Neural cell (in vitro differentiated cells): ENCODE measurements around the gene HIVEP3. TPM values are rescaled to one million over a fixed set of nuclear protein-coding genes. Genes with fewer than 3 reads are reported as not detected.

ENCODE experiments used
- H2AFZ ChIP-seq: fragments of 200-600, 300-800 bp; sonication (generic), shearing (Covaris generic); 2 replicates; pipeline ENCODE4 v1.6.0; 2014; ENCODE audit warnings: low read depth, mild to moderate bottlenecking, antibody characterized with exemption, low read length, moderate library complexity
- H3F3A ChIP-seq: fragments of 200-600 bp; shearing (Covaris generic); 2 replicates; pipeline ENCODE4 v1.6.1; 2016; ENCODE audit warnings: mild to moderate bottlenecking, moderate library complexity, mixed read lengths, antibody characterized with exemption, low read length; ENCODE audit not compliant: insufficient read depth, poor library complexity, severe bottlenecking
- H3K27ac ChIP-seq: fragments of 200-600, 300-800 bp; sonication (generic), shearing (Covaris generic); 2 replicates; pipeline ENCODE4 v1.5.1; 2014; ENCODE audit warnings: mild to moderate bottlenecking, low read length, moderate library complexity
- H3K27me3 ChIP-seq: fragments of 300-800, 200-600 bp; sonication (generic), shearing (Covaris generic); 2 replicates; pipeline ENCODE4 v1.6.0; 2014; ENCODE audit warnings: mild to moderate bottlenecking, low read depth, low read length, moderate library complexity; ENCODE audit not compliant: insufficient read depth
- H3K36me3 ChIP-seq: fragments of 300-800, 200-600 bp; sonication (generic), shearing (Covaris generic); 2 replicates; pipeline ENCODE4 v1.5.1; 2014; ENCODE audit warnings: mild to moderate bottlenecking, antibody characterized with exemption, low read length, moderate library complexity; ENCODE audit not compliant: insufficient read depth
- H3K4me2 ChIP-seq: fragments of 300-800, 200-600 bp; sonication (generic), shearing (Covaris generic); 2 replicates; pipeline ENCODE4 v1.6.0; 2014; ENCODE audit warnings: mild to moderate bottlenecking, low read length
- H3K4me3 ChIP-seq: fragments of 300-800, 200-600 bp; sonication (generic), shearing (Covaris generic); 2 replicates; pipeline ENCODE4 v1.5.1; 2014; ENCODE audit warnings: mild to moderate bottlenecking, low read length, moderate library complexity
- H3K79me2 ChIP-seq: fragments of 200-600 bp; shearing (Covaris generic); replicated peaks from 2 replicates; pipeline ENCODE4 v1.6.0; 2014; ENCODE audit warnings: mild to moderate bottlenecking, low read length, moderate library complexity; ENCODE audit not compliant: insufficient read depth
- H3K9ac ChIP-seq: fragments of 300-800, 200-600 bp; sonication (generic), shearing (Covaris generic); 2 replicates; pipeline ENCODE4 v1.6.1; 2016; ENCODE audit warnings: mild to moderate bottlenecking, low read length, mixed read lengths
- H3K9me2 ChIP-seq: fragments of 200-600 bp; shearing (Covaris generic); 2 replicates; pipeline ENCODE4 v1.6.1; 2016; ENCODE audit warnings: mild to moderate bottlenecking, low read length, mixed read lengths; ENCODE audit not compliant: insufficient read depth
- H3K9me3 ChIP-seq: fragments of 200-600, 300-800 bp; sonication (generic), shearing (Covaris generic); 2 replicates; pipeline ENCODE4 v1.6.1; 2016; ENCODE audit warnings: mild to moderate bottlenecking, mixed run types, low read length, moderate library complexity, mixed read lengths
- H4K20me1 ChIP-seq: fragments of 200-600 bp; shearing (Covaris generic); 2 replicates; pipeline ENCODE4 v1.6.1; 2016; ENCODE audit warnings: mild to moderate bottlenecking, mixed run types; ENCODE audit not compliant: insufficient read depth
- EP300 ChIP-seq: fragments of 450-650 bp; conservative IDR thresholded peaks from 2 replicates; pipeline ENCODE4 v1.6.1; 2014; ENCODE audit warnings: antibody characterized with exemption, mild to moderate bottlenecking, moderate library complexity; ENCODE audit not compliant: poor library complexity, severe bottlenecking
- EZH2 ChIP-seq: fragments of 200-600, 300-800 bp; shearing (Covaris generic), sonication (generic); IDR thresholded peaks from 2 replicates; pipeline ENCODE4 v1.6.1; 2014; ENCODE audit warnings: antibody characterized with exemption, low read length, borderline replicate concordance, mild to moderate bottlenecking; ENCODE audit not compliant: insufficient read depth, poor library complexity, severe bottlenecking
- MXI1 ChIP-seq: fragments of 450-650 bp; conservative IDR thresholded peaks from 2 replicates; pipeline ENCODE4 v1.6.1; 2014; ENCODE audit warnings: antibody characterized with exemption, mild to moderate bottlenecking; ENCODE audit not compliant: poor library complexity, severe bottlenecking
- POLR2AphosphoS5 ChIP-seq: IDR thresholded peaks from 2 replicates; pipeline ENCODE4 v1.6.1; 2012
- RAD21 ChIP-seq: fragments of 450-650 bp; conservative IDR thresholded peaks from 2 replicates; pipeline ENCODE4 v1.6.1; 2014; ENCODE audit warnings: antibody characterized with exemption, mild to moderate bottlenecking, moderate library complexity
- SMC3 ChIP-seq: fragments of 450-650 bp; conservative IDR thresholded peaks from 2 replicates; pipeline ENCODE4 v1.6.1; 2014; ENCODE audit warnings: antibody characterized with exemption, mild to moderate bottlenecking, moderate library complexity; ENCODE audit not compliant: poor library complexity
- TAF1 ChIP-seq: IDR thresholded peaks from 2 replicates; pipeline ENCODE4 v1.6.1; 2012; ENCODE audit warnings: low read depth
- polyA plus RNA-seq: library from polyadenylated mRNA; depleted of rRNA; stranded (reverse); fragments of >200 nt; gene quantifications from 2 replicates; pipeline ENCODE4 v1.2.3, GENCODE V29; 2014
- TF ChIP-seq, protein P1 (sequence below): IDR thresholded peaks from 2 replicates; pipeline ENCODE4 v1.6.1; 2012; ENCODE audit warnings: borderline replicate concordance
- TF ChIP-seq, protein P2 (sequence below): fragments of 450-650 bp; IDR thresholded peaks from 2 replicates; pipeline ENCODE4 v1.5.1; 2014; ENCODE audit warnings: antibody characterized with exemption, mild to moderate bottlenecking, moderate library complexity; ENCODE audit not compliant: poor library complexity, severe bottlenecking

The HIVEP3 gene
- polyA plus RNA-seq, 1 donor from 2014 or later, result 2.6 TPM

DNA sequence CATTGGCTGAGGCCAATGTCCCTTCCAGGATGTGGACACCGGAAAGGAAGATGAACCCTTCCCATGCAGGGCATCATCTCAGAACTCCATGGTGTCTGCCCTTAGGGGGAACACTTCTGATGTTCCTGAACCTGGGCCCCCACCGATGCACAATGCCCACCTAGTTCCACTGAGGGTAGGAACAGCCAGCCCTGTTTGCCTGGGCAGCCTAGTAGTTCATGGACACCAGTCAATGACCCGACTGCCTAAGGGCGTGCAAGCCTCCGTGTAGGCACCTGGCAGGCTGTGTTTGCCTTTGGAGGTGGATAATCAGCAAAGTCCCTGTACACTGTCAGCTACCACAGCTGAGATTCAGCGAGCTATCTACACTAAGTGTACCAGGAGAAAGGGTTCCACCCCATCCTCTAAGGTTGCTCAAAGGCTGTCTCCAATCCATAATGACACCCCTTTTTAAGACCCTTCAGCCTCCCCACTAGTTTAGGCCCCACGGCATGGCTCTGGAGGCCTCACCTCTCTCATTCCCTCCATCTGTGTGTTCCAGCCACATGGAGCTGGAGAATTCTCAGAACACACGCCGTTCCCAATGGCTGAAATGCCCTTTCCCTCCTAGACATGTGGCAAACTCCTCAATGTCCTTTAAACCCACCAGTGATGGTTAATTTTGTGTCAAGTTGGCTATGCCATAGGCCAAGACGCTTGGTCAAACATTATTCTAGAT lies 309.4 kb downstream of the HIVEP3 start:
- Histone ChIP-seq H3F3A (no peaks in the 10 kb centered on the region), H3K79me2 (no peaks in the 10 kb centered on the region), H3K27ac (no peak overlapping the region), H4K20me1 (no peaks in the 10 kb centered on the region), H3K27me3 (no peaks in the 10 kb centered on the region), H3K9ac (no peak overlapping the region), H3K9me3 (no peaks in the 10 kb centered on the region), H3K9me2 (no peaks in the 10 kb centered on the region), H3K4me3 (no peak overlapping the region), H3K4me2 (no peak overlapping the region), H3K36me3 (no peaks in the 10 kb centered on the region), H2AFZ (no peak overlapping the region)
- TF ChIP-seq, protein P1, sequence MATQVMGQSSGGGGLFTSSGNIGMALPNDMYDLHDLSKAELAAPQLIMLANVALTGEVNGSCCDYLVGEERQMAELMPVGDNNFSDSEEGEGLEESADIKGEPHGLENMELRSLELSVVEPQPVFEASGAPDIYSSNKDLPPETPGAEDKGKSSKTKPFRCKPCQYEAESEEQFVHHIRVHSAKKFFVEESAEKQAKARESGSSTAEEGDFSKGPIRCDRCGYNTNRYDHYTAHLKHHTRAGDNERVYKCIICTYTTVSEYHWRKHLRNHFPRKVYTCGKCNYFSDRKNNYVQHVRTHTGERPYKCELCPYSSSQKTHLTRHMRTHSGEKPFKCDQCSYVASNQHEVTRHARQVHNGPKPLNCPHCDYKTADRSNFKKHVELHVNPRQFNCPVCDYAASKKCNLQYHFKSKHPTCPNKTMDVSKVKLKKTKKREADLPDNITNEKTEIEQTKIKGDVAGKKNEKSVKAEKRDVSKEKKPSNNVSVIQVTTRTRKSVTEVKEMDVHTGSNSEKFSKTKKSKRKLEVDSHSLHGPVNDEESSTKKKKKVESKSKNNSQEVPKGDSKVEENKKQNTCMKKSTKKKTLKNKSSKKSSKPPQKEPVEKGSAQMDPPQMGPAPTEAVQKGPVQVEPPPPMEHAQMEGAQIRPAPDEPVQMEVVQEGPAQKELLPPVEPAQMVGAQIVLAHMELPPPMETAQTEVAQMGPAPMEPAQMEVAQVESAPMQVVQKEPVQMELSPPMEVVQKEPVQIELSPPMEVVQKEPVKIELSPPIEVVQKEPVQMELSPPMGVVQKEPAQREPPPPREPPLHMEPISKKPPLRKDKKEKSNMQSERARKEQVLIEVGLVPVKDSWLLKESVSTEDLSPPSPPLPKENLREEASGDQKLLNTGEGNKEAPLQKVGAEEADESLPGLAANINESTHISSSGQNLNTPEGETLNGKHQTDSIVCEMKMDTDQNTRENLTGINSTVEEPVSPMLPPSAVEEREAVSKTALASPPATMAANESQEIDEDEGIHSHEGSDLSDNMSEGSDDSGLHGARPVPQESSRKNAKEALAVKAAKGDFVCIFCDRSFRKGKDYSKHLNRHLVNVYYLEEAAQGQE, result no peak
- TF ChIP-seq RAD21, result no peak
- TF ChIP-seq MXI1, result no peak
- no peak for TF ChIP-seq TAF1
- no peak for TF ChIP-seq EZH2
- no peak for TF ChIP-seq SMC3
- no peak for TF ChIP-seq EP300
- TF ChIP-seq, protein P2, sequence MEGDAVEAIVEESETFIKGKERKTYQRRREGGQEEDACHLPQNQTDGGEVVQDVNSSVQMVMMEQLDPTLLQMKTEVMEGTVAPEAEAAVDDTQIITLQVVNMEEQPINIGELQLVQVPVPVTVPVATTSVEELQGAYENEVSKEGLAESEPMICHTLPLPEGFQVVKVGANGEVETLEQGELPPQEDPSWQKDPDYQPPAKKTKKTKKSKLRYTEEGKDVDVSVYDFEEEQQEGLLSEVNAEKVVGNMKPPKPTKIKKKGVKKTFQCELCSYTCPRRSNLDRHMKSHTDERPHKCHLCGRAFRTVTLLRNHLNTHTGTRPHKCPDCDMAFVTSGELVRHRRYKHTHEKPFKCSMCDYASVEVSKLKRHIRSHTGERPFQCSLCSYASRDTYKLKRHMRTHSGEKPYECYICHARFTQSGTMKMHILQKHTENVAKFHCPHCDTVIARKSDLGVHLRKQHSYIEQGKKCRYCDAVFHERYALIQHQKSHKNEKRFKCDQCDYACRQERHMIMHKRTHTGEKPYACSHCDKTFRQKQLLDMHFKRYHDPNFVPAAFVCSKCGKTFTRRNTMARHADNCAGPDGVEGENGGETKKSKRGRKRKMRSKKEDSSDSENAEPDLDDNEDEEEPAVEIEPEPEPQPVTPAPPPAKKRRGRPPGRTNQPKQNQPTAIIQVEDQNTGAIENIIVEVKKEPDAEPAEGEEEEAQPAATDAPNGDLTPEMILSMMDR, result no peak
- TF ChIP-seq POLR2AphosphoS5, result no peak

DNA sequence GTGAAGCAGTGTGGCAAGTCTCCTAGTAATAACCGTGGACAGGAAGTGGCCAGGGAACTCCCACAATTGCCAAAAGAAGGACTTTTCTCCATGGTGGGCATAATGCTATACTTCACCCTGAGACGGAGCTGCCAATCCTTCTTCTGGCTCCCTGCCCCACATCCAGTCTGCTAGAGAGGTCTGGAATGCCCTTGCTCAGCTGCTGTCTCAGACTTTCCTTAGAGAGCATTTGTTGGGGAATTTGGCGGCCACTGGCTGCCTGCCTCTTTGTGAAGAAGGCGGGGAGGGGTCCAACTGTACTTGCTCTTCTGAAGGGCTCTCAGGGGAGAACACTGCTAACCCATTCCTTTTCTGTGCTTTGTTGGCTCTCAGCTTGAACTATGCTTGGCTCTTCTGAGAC lies 310.5 kb downstream of the HIVEP3 start:
- Histone ChIP-seq H4K20me1 (no peaks in the 10 kb centered on the region), H3K9me3 (no peaks in the 10 kb centered on the region), H3K9me2 (no peaks in the 10 kb centered on the region), H3K36me3 (no peaks in the 10 kb centered on the region), H3K27me3 (no peaks in the 10 kb centered on the region), H3K79me2 (no peaks in the 10 kb centered on the region), H3K4me2 (no peak overlapping the region), H3K4me3 (no peak overlapping the region), H3F3A (no peaks in the 10 kb centered on the region), H3K27ac (no peak overlapping the region), H2AFZ (no peak overlapping the region), H3K9ac (no peak overlapping the region)
- TF ChIP-seq TAF1 (no peak), MXI1 (no peak), EP300 (no peak), EZH2 (no peak), SMC3 (no peak), POLR2AphosphoS5 (no peak), RAD21 (no peak)
- TF ChIP-seq, protein P2, result no peak
- TF ChIP-seq, protein P1, result no peak
